ENCODE measurements around the gene ATP10A.

- no peak for TF ChIP-seq POLR2A (IDR thresholded peaks at IDR 0.05)
- TF ChIP-seq CTCF (IDR thresholded peaks at IDR 0.05): no peak
Measured at GRCh38 chr15:25893596-25893995, 30.5 kb upstream of the ATP10A start.
